HT-29 (cell line): ENCODE data around the gene MAP3K20. TPM values are rescaled to one million over a fixed set of nuclear protein-coding genes. Genes with fewer than 3 reads are reported as not detected.
"Not testable (repeated sequence)": the region's sequence is repeated elsewhere in the genome, so short reads cannot be mapped to it uniquely, and the experiment has no call there.

Experiments used
- DNase-seq: peaks from one replicate; pipeline ENCODE4 v3.0.0-alpha.2; 2015; ENCODE audit warnings: low spot score
- total RNA-seq: library from RNA; depleted of rRNA; stranded (reverse); fragments of >200 nt; shearing (Covaris generic); gene quantifications from 2 replicates; pipeline ENCODE4 v1.2.3, GENCODE V29; 2014

The MAP3K20 gene
- total RNA-seq, 1 experiment from 2014 or later = 18.4 TPM

- no peak for DNase-seq
Observed at GRCh38 chr2:173087214-173087581, 11.6 kb downstream of the MAP3K20 start.

- no peak for DNase-seq
Observed at GRCh38 chr2:173087793-173088496, 12.3 kb downstream of the MAP3K20 start.

DNA sequence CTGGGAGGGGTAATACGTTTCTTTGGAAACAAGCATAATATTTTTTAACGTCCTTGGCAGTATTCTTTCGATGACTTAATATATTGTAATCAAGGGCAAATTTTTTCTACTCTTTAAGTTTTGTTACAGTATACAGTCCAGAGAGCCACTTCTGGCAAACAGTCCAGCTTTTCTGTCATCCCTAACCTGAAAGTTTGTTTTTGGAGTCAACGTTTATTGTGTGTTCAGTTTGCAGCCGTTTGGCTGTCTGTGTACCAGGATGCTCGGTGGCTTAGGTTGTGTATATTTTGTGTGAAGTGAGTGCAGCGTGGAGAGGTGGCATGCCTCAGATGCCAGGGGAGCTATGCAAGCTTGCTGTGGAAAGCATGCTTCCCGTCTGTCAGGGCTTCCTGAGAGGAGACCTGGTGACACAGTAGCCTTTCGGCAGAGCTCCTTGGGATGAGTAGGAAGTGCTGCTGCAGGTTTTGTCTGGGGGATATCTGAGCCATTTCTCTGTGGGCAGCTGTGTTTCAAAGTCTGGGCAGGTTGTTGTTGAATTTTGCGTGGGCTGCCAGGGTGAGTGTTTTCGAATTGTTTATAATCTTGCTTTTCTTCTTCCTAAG lies 14.7 kb downstream of the MAP3K20 start:
- no peak for DNase-seq

- DNase-seq = no peak
Observed at GRCh38 chr2:173090973-173091660, 15.5 kb downstream of the MAP3K20 start.

DNA sequence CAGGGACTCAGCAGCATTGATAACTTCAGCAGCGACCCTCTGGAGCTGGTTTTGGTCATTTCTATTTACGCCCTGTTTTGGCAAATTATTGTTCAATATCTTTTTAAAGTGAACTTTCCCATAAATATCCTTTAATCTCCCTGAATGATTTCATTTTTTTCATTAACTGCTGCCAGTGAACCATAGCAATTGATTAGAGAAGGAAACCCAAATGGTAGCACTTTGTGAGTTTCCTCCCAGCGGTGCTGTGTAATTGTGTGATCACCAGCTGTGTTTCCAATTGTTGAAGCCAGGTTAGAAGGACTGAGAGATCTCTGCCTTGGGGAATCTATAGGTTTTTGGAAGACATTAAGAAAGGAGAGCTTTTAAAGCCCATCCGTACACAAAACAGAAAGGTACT lies 16.3 kb downstream of the MAP3K20 start:
- no peak for DNase-seq

DNA sequence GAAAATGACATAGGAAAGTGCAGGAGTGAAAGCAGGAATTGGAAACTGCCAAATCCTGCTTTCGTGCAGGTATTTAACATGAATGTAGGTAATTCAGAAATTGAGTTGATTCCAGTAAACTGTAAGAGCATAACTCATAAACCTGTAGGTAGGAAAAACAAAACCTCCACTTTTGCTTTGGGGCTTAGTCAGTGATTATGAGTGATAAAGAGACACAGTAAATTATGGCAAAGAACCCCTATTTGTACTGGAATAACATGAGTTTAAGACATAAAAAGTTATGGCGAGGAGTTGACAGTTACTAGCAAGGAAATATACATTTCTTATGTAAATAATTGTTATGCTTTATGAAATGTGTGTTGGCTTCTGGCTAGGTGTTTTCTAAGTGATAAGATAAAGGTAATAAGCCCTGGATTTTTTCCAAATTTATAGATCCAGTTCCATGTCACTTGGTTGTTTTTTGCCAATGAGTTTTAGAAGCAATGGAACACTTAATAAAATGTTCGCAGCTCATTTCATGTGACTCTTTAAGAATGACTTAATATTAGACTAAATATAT lies 17.3 kb downstream of the MAP3K20 start:
- no peak for DNase-seq

- not testable (repeated sequence) for DNase-seq
Observed at GRCh38 chr2:173093617-173094016, 18.0 kb downstream of the MAP3K20 start.

GRCh38 chr2:173094731-173095130 lies 19.1 kb downstream of the MAP3K20 start:
- DNase-seq = no peak

DNA sequence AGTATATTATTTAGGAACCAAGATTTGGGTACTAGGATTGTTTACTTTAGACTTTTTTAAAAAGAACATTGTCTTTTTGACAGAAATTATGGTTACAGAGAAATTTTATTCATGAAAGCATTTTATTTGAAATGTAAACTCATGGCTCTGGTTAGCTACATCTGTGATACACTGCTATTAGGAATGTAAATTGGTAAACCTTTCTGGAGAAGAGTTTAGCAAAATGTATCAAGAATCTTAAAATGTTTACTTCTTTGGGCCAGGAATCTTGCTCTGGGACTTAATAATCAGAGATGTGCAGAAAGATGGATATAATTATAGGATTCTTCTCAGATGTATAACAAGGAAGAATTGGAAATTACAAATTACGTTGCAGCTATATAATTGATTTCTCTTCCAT lies 19.7 kb downstream of the MAP3K20 start:
- no peak for DNase-seq

- DNase-seq = no peak
Observed at GRCh38 chr2:173099271-173099670, 23.6 kb downstream of the MAP3K20 start.

DNA sequence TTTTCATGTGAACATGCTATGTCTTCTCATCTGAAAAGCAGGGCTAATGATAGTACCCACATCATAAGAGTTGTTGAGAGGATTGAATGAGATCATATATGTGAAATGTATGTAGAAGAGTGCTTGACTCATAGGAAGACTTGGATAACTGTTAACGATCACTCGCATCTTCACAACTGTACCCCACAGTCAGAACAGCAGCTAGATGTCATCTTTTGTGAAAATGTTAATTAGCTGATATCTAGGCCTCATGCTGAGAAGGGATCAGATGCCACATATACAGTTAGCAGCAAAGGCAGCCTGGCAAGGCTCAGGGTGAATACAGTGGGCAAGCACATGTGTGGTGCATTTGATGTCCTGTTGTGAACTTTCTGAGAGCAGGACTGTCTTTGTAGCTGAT lies 24.2 kb downstream of the MAP3K20 start:
- DNase-seq = no peak

DNA sequence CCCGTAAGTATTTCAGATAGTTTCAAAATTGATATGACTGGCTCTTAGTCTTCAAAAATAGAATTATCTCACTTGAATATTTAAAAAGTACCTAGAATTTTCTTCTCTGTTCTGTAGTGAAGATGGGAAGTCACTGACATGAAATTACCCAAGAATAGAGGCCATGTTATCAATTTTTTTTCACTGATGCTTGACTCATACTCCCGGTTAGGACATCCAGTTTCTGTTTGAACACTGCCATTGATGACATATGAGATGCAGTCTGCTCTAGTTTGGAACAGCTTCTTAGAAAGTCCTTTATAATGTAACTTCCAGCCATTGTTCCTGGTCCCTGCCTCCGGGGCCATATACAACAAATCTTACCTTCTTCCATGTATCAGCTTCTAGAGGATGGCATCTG lies 26.0 kb downstream of the MAP3K20 start:
- no peak for DNase-seq

- DNase-seq = no peak
Observed at GRCh38 chr2:173104156-173104555, 28.5 kb downstream of the MAP3K20 start.

GRCh38 chr2:173106959-173107628 lies 31.4 kb downstream of the MAP3K20 start:
- DNase-seq = no peak

- DNase-seq = no peak
Observed at GRCh38 chr2:173107629-173108022, 32.0 kb downstream of the MAP3K20 start.

DNA sequence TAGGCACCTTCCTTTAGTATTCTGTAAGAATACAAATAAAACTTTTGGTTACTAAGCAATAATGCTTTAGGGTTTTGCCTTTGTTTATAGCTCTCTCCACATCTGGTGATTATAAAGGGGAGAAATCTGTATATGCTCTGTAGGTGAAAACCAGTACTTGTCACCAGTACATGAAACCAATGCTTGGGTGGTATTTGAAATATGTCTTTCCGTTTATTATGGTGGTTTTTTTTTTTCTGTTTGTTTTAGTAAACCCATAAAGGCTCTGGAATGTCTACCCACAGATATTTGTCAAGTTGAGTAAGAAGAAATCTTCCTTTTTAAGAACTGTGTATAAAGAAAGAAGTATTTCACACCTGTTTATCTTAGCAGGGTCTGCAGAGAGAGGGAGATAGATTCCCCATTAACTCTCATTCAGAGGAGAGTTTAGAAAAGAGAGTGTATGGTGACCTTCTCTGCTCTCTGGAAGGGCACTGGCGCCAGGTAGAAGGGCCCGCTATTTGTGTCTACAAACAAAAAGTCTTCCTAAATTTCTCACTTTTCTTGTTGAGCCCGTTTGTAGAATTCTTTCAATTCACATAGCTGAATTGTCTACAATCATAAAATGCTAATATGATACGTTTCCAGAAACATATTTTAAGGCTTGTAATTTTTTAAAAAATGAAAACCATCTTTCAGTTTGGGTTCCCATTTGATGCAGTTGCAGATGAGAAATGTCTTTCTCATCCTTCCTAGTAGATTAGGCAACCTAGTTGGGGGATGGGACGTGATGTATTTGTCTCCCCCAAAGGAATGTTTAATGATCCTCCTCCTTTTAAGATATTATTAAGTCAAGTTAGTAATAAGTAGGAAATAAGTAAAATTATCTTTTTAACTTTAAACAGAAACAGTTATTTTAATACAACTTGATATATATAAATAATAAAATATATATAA lies 33.9 kb downstream of the MAP3K20 start:
- DNase-seq = peak; percentile 53

DNA sequence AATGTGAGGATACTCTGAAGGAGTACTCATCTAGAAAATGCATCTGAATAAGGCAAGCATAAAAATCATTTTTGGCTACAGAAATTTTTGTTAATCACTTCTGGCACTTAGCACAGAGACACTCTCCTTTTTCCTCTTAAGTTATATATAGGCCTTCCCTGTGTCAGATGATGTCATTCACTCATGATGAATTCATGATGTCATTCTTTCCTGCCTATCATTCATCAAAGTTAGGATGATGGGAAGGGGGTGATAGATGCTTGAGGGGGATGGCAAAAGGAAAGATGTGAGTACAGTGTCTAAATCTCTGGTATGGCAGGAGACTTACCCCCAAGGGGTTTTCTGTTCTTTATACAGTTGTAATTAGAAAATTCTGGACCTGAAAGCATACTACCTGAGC lies 42.0 kb downstream of the MAP3K20 start:
- no peak for DNase-seq

DNA sequence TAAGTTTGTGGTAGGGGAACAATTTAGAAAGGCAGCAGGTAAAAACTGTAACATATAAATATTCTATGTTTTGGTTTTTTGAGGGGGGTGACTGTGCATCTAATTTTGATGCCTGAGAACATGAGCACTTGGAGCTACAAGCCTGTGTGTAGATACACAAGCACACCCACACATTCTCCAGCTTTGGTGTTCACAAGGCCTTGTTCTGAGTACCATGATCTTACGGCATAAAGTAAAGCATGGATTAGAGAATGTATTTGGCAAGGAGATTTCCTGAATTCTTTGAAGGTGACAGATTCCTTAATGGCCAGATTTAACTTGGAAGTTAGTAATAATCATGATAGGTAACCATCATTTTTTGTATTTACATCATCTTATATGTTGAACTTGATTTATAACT lies 42.7 kb downstream of the MAP3K20 start:
- no peak for DNase-seq

GRCh38 chr2:173119069-173119807 lies 43.6 kb downstream of the MAP3K20 start:
- no peak for DNase-seq

- DNase-seq = no peak
Observed at GRCh38 chr2:173119944-173120343, 44.3 kb downstream of the MAP3K20 start.
